NCI-H2107 (cell line): Measurements from ENCODE around the gene VASN.
"Not testable (repeated sequence)": the region's sequence is repeated elsewhere in the genome, so short reads cannot be mapped to it uniquely, and the experiment has no call there.

ENCODE experiments used
- DNase-seq: peaks from one replicate; lab custom pipeline; 2025; lab: John Stamatoyannopoulos, UW

Gene VASN

DNA sequence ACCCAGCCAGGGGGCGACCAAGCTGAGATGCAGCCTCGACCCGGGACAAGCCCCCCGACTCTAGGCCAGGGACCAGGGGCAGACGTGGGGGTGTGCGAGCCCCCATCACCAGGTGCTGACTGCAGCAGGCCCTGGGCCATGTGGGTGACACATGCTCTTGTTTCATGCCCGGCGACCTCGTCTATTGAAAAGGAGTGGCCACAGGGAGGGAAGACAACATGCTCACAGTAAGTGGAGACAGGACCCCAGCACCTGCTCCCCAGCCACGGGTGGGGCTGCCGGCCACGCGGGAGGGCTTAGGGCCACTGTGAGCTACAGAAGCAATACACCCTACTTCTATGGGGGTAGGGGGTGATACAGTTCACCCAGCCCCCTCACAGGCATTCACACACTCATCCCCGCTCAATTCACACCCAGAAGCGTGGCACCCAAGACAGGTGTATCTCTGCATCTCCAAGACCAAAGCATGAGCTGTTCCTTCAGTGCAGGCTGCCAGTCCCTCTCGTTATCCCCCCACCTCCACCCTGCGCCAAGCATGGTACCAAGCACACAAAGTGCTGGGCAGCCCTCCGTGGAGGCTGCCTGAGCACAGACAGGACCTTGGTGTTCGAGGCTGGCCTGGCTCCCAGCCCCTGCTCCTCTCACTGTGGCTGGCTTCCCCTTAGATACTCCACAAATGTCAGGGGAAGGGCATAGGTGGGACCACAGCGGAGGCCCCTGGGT lies 13.6 kb downstream of the VASN start:
- DNase-seq, result no peak

GRCh38 chr16:4385789-4386450 lies 14.3 kb downstream of the VASN start:
- DNase-seq, result no peak

GRCh38 chr16:4386451-4386805 lies 14.8 kb downstream of the VASN start:
- DNase-seq, result no peak

DNA sequence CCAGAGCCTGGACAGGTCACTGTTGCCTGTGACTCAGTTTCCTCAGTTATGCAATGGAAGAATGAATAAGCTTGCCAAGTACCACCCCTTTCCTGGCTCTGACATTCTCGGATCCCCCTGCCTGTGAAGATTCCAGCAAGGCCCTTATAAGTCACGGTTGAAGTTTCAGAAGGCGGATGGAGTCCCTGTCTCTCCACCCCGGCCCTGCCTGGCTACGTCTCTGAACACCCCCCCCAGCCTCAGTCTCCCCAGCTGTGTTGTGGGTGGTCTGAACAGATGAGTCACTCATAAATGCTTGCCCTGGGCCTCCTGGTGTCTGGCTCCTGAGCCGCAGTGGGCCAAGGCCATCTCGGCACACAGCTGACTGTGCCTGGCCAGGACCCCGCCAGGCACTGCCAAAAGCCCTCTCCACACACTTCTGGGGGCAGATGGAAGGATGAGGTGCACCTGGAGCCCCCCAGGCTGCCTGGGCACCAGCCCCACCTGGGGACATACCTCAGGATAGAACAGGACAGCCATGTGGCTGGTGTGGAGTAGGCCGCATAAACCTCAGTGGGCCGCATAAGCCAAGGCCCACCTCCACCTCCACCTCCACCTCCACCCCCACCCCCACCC lies 15.4 kb downstream of the VASN start:
- DNase-seq, result no peak

DNA sequence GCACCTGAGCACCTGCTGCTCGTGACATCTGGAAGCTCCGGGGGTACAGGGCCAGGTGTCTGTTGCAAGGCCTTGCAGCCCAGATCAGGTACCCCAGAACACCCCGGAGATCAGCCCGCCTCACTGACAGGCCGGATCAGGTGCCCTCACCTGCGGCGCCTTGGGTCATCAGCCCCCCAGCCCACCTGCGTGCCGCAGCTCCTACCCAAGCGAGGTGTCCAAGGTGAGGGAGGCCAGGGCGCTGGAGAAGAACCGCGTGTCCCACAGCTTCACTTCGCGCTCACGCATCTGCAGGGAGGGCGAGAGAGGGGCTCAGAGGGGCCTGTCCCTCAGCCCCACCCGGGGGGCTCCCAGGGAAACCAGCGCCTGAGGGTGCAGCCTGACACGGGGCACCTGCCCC lies 16.1 kb downstream of the VASN start:
- DNase-seq, result no peak

DNA sequence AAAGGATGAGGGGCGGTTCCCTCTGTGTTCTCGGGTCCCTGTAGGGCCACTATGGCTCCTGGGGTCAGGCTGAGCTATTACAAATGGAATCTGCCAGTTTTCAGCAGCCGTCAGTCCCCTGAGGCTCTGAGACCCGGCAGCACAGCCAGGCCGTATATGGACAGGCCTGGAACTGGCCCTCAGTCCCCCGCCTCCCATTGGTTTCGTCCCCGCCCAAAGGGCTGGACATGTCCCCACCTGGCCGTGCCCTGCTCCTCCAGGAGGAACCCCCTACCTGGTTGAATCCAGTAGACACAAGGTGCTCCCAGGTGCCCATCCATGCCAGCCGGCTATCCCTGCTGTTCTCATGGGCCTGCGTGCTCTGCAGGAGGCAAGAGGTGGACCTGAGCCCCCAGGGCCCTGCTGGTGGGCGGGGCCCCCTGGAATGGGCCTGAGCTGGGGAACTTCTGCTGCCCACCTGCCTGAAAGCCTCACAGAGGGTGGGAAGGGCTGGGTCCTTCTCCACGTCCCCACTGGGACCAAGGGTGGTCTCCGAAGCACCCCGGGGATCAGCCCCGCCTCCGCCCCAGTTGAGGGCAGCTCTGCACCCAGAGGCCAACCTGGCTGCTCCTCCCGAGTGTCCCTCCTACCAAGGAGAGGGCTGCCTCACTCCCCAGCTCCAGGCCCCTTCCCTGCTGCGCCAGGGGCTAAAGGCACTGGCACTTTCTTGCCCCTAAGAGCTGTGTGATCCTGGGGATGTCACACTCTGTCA lies 16.8 kb downstream of the VASN start:
- no peak for DNase-seq

GRCh38 chr16:4389051-4389955 lies 17.7 kb downstream of the VASN start:
- DNase-seq, result no peak

- no peak for DNase-seq
Measured at GRCh38 chr16:4390266-4391260, 18.9 kb downstream of the VASN start.

- no peak for DNase-seq
Measured at GRCh38 chr16:4391631-4392381, 20.2 kb downstream of the VASN start.

DNA sequence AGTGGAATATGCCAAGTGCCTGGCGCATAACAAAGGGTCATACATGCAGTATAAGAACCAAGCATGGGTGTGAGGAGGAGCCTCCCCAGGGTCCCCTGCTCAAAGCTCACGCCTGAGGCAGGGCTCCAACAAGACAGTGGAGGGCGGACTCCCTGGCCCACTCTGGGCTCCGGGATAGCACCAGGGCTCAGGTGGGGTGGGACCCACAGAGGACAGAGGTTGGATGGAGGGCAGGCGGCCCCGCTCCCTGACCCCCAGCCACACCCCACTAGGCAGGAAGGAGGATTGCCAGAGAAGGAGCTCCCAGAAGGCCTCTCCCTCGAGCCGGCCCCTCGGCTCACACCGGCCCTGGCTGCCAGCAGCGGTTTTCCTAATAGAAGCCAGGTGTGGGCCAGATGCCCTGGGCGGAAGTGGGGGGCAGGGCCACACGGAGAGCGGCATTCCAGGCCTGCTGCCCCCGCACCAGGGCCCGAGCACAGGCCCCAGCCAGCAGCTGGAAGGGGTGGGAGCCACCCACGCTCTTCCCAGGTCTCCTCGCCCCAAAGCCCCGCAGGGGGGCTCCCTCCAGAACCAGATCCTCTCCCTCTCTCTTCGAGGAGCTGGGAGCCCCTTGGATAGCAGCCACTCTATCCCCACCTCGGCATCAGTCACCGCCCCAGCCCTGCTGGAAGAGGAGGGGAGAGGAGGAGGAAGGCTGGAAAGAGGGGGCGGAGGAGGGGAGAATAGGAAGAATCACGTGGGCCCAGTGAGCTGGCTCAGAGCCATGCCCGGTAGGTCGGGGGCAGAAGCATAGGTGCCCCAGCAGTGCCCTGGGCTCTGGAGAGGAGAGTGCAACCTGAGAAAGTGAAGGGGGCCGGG lies 21.0 kb downstream of the VASN start:
- DNase-seq, result no peak

DNA sequence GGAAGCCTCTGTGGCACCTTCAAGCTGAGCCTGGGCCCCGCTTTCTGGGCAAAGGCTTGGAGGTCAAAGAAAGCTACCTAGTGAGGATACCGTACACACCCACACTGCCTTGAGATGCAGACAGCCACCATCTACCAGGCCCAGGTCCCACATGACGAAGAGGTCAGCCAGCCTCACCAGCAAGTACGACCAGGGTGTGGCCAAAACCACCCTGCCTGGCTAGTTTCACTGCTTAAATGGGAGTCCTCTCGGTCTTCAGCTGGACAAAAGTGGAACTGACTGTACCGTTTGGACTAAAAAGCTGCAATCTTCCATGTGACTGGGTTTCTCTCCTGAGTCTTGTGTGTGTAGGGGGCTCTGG lies 21.6 kb downstream of the VASN start:
- DNase-seq, result no peak

DNA sequence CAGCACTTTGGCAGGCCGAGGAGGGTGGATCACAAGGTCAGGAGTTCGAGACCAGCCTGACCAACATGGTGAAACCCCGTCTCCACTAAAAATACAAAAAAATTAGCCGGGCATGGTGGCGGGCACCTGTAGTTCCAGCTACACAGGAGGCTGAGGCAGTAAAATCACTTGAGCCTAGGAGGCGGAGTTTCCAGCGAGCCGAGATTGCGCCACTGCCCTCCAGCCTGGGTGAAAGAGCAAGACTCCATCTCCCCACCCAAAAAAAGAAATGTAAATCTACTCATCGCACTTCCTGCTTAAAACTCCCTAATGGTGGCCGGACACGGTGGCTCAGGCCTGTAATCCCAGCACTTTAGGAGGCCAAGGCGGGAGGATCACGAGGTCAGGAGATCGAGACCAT lies 22.2 kb downstream of the VASN start:
- not testable (repeated sequence) for DNase-seq

- no peak for DNase-seq
Measured at GRCh38 chr16:4395055-4395726, 23.5 kb downstream of the VASN start.

DNA sequence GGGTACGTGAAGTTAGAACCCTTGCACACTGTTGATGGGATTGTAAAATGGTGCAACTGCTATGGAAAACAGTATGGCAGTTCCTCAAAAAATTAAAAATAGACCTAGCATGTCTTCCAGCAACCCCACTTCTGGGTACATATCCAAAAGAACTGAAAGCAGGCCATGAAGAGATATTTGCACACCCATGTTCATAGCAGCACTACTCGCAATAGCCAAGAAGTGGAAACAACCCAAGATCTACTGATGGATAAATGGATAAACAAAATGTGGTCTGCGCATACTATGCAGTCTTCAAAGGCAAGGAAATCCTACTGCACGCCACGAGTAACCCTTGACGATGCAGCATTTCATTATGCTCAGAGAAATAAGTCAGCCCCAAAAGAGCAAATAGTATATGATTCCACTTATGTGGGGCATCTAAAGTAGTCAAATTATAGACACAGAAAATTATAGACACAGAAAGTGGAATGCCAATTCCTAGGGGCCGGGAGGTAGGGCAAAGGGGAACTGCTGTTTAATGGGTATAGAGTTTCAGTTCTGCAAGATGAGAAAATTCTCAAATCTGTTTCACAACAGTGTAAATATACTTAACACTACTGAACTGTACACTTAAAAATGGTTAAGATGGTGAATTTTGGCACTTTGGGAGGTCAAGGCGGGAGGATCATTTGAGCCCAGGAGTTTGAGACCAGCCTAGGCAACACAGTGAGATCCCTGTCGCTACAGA lies 27.5 kb downstream of the VASN start:
- no peak for DNase-seq

DNA sequence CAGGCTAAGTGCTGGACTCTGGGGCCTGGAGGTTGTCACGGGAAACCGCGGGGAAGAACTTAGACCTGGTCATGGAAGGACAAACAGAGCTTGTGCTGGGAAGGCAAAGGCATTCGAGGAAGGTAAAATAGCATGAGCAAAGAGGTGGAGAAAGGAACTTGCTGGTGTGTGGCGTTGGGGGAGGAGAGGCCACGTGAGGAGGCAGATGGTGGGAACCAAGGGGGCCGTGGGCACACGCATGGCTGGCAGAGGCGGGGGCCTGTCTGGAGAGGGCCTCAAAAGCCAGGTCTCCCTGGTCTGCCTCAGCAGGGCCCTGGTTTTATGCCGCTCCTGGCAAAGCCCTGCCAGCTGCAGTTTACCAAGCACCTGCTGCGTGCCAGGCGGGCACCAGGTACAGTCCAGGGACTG lies 29.4 kb downstream of the VASN start:
- DNase-seq, result no peak

- DNase-seq, result no peak
Measured at GRCh38 chr16:4401510-4401909, 29.9 kb downstream of the VASN start.

- DNase-seq, result peak; percentile 59
Measured at GRCh38 chr16:4402439-4403132, 30.9 kb downstream of the VASN start.
